ENCODE data around the gene RASAL2. TPM values are rescaled to one million over a fixed set of nuclear protein-coding genes. Genes with fewer than 3 reads are reported as not detected.

Gene RASAL2
- total RNA-seq, 1 experiment from 2014 or later = 22.2 TPM

GRCh38 chr1:178330153-178330552, 236.2 kb downstream of the RASAL2 start:
- H3K9me3 ChIP-seq (ENCODE audit: control insufficient read depth, low read depth, low read length) = no peaks in the 10 kb centered on the region
- H2BK15ac ChIP-seq (ENCODE audit: low read depth, low read length) = no peak overlapping the region
- no peak overlapping the region for H3T11ph ChIP-seq (ENCODE audit: low read length)
- no peak overlapping the region for H3K4me3 Mint-ChIP-seq
- H4K20me1 ChIP-seq (ENCODE audit: control insufficient read depth, insufficient read depth, insufficient read length) = no peaks in the 10 kb centered on the region
- no peak overlapping the region for H2BK5ac ChIP-seq (ENCODE audit: insufficient read length, low read length)
- H2BK20ac ChIP-seq (ENCODE audit: low read depth, low read length, poor library complexity, severe bottlenecking) = no peak overlapping the region
- no peaks in the 10 kb centered on the region for H3K79me1 ChIP-seq (ENCODE audit: insufficient read depth, low read depth, low read length, poor library complexity, severe bottlenecking)
- no peak overlapping the region for H3K14ac ChIP-seq (ENCODE audit: insufficient read depth, low read length)
- H3K4ac ChIP-seq (ENCODE audit: low read depth, low read length) = no peak overlapping the region
- peaks cover 7 to 10% of the 10 kb centered on the region in 2 experiments; a peak in 2 of 4 replicates for H3K4me1 Mint-ChIP-seq
- no peak overlapping the region for H4K5ac ChIP-seq (ENCODE audit: insufficient read length, low read depth, low read length)
- TF ChIP-seq CTCF (conservative IDR thresholded peaks at IDR 0.05) = no peak
- no peaks in the 10 kb centered on the region for H3K23me2 ChIP-seq (ENCODE audit: insufficient read length, low read depth, low read length, poor library complexity, severe bottlenecking)
- H3K56ac ChIP-seq (ENCODE audit: insufficient read length, low read depth, low read length) = no peak overlapping the region
- H2AK5ac ChIP-seq (ENCODE audit: insufficient read length, low read length) = no peak overlapping the region
- no peak overlapping the region for H4K91ac ChIP-seq (ENCODE audit: insufficient read length, low read depth, low read length)
- no peak overlapping the region for H3K4me2 ChIP-seq (ENCODE audit: insufficient read depth, insufficient read length, low read length)
- no peaks in the 10 kb centered on the region for H3K27me3 ChIP-seq (ENCODE audit: insufficient read depth, low read length)
- H3K23ac ChIP-seq (ENCODE audit: insufficient read length, low read depth, low read length) = no peak overlapping the region
- H4K8ac ChIP-seq (replicated peaks; ENCODE audit: insufficient read length, low read depth, low read length) = no peak overlapping the region
- H2BK120ac ChIP-seq (ENCODE audit: low read depth, low read length, poor library complexity, severe bottlenecking) = no peak overlapping the region
- no peaks in the 10 kb centered on the region for H3K36me3 Mint-ChIP-seq (ENCODE audit: insufficient read depth in 1 of 3, low read depth in 3 of 3)
- DNase-seq = no peak
- H2AFZ ChIP-seq (ENCODE audit: low read length) = no peak overlapping the region
- no peaks in the 10 kb centered on the region for H3K9me3 Mint-ChIP-seq
- WGBS (ENCODE audit: extremely low coverage, insufficient read length, low lambda C conversion rate) = no CpG with 5 or more reads among the region's 1 CpG
- H3K27ac ChIP-seq (ENCODE audit: insufficient read length, low read depth, low read length) = no peak overlapping the region
- H2BK12ac ChIP-seq (ENCODE audit: insufficient read length, low read depth, low read length) = no peak overlapping the region
- no peaks in the 10 kb centered on the region for H3K4me1 ChIP-seq (ENCODE audit: insufficient read depth, low read length)
- no peaks in the 10 kb centered on the region; the same call in 1 of the 2 replicates for H3K79me2 ChIP-seq (ENCODE audit: insufficient read depth, low read length)
- no peak overlapping the region for H3K27ac Mint-ChIP-seq
- H3K27me3 Mint-ChIP-seq (ENCODE audit: low read depth) = no peaks in the 10 kb centered on the region
- no peak overlapping the region for H3K18ac ChIP-seq (ENCODE audit: insufficient read length, low read depth, low read length)
- no peak overlapping the region for H3K9ac ChIP-seq (ENCODE audit: extremely low read depth, insufficient read length, low read length)
